Activated naive CD4-positive, alpha-beta T cell (primary cell): ENCODE data around the gene GPATCH2.
"Not testable (repeated sequence)": the region's sequence is repeated elsewhere in the genome, so short reads cannot be mapped to it uniquely, and the experiment has no call there.

ENCODE experiments used
- DNase-seq, 4 experiments: peaks; one replicate each; lab custom pipeline; 2025; lab: John Stamatoyannopoulos, UW

Gene GPATCH2

GRCh38 chr1:217525773-217526490, 105.0 kb downstream of the GPATCH2 start:
- DNase-seq: no peak

- DNase-seq: no peak
Observed at GRCh38 chr1:217524787-217525520, 105.9 kb downstream of the GPATCH2 start.

GRCh38 chr1:217523921-217524320, 107.0 kb downstream of the GPATCH2 start:
- DNase-seq: not testable (repeated sequence)

GRCh38 chr1:217522277-217522676, 108.6 kb downstream of the GPATCH2 start:
- DNase-seq: no peak

GRCh38 chr1:217521317-217521716, 109.6 kb downstream of the GPATCH2 start:
- DNase-seq: no peak

- DNase-seq: no peak
Observed at GRCh38 chr1:217506878-217507277, 124.0 kb downstream of the GPATCH2 start.

- no peak for DNase-seq
Observed at GRCh38 chr1:217498209-217498608, 132.7 kb downstream of the GPATCH2 start.

GRCh38 chr1:217495249-217495648, 135.6 kb downstream of the GPATCH2 start:
- no peak for DNase-seq

GRCh38 chr1:217494767-217495166, 136.1 kb downstream of the GPATCH2 start:
- DNase-seq: no peak

GRCh38 chr1:217493290-217493689, 137.6 kb downstream of the GPATCH2 start:
- DNase-seq: no peak

GRCh38 chr1:217484871-217485270, 146.0 kb downstream of the GPATCH2 start:
- no peak for DNase-seq

- no peak for DNase-seq
Observed at GRCh38 chr1:217482356-217483102, 148.4 kb downstream of the GPATCH2 start.

GRCh38 chr1:217478450-217478849, 152.4 kb downstream of the GPATCH2 start:
- no peak for DNase-seq

GRCh38 chr1:217472915-217473314, 158.0 kb downstream of the GPATCH2 start:
- DNase-seq: no peak

GRCh38 chr1:217471403-217471802, 159.5 kb downstream of the GPATCH2 start:
- DNase-seq: no peak

- no peak for DNase-seq
Observed at GRCh38 chr1:217469983-217470382, 160.9 kb downstream of the GPATCH2 start.

- no peak for DNase-seq
Observed at GRCh38 chr1:217465102-217465501, 165.8 kb downstream of the GPATCH2 start.

GRCh38 chr1:217462666-217463065, 168.2 kb downstream of the GPATCH2 start:
- DNase-seq: no peak

GRCh38 chr1:217462159-217462558, 168.7 kb downstream of the GPATCH2 start:
- no peak for DNase-seq

GRCh38 chr1:217457016-217457415, 173.9 kb downstream of the GPATCH2 start:
- no peak for DNase-seq

GRCh38 chr1:217456261-217456660, 174.6 kb downstream of the GPATCH2 start:
- DNase-seq: no peak

- no peak for DNase-seq
Observed at GRCh38 chr1:217453816-217454215, 177.1 kb downstream of the GPATCH2 start.

- DNase-seq: no peak
Observed at GRCh38 chr1:217449370-217449769, 181.5 kb downstream of the GPATCH2 start.
